Naive B cell (primary cell): ENCODE measurements around the gene REL. TPM values are rescaled to one million over a fixed set of nuclear protein-coding genes. Genes with fewer than 3 reads are reported as not detected.
"Not testable (repeated sequence)": the region's sequence is repeated elsewhere in the genome, so short reads cannot be mapped to it uniquely, and the experiment has no call there.

Source experiments
- ATAC-seq, 2 donors: fragments of 150-1000 bp; cut with Tn5 transposase; 2 replicates each; pipeline ENCODE4 v1.10.0; 2021; ENCODE audit warnings: low read depth in 2 of 2, mild to moderate bottlenecking in 2 of 2, moderate library complexity in 2 of 2
- DNase-seq: peaks from one replicate; pipeline ENCODE4 v3.0.0; 2022
- H3K27ac Mint-ChIP-seq, 6 donors: one replicate each; pipeline ENCODE4 v1.8.0; 2020 to 2022; ENCODE audit warnings: mild to moderate bottlenecking in 6 of 6, mixed read lengths in 6 of 6, moderate library complexity in 5 of 6, inconsistent platforms in 2 of 6
- H3K27me3 Mint-ChIP-seq, 3 donors: one replicate each; pipeline ENCODE4 v1.8.0; 2021 to 2022; ENCODE audit warnings: mixed read lengths in 3 of 3, mild to moderate bottlenecking in 1 of 3
- H3K36me3 Mint-ChIP-seq, 2 donors: one replicate each; pipeline ENCODE4 v1.8.0; 2020 to 2022; ENCODE audit warnings: mixed read lengths in 2 of 2, inconsistent platforms in 1 of 2, mild to moderate bottlenecking in 1 of 2
- H3K4me1 Mint-ChIP-seq, 3 donors: one replicate each; pipeline ENCODE4 v1.8.0; 2020 to 2022; ENCODE audit warnings: mixed read lengths in 3 of 3, inconsistent platforms in 1 of 3, mild to moderate bottlenecking in 1 of 3, moderate library complexity in 1 of 3
- H3K4me3 Mint-ChIP-seq, 8 donors: one replicate each; pipeline ENCODE4 v1.8.0; 2020 to 2022; ENCODE audit warnings: mild to moderate bottlenecking in 8 of 8, mixed read lengths in 8 of 8, moderate library complexity in 8 of 8, inconsistent platforms in 2 of 8
- H3K9me3 Mint-ChIP-seq, 7 donors: one replicate each; pipeline ENCODE4 v1.8.0; 2020 to 2022; ENCODE audit warnings: mixed read lengths in 7 of 7, mild to moderate bottlenecking in 5 of 7, inconsistent platforms in 2 of 7, moderate library complexity in 1 of 7
- polyA plus RNA-seq, 6 donors: library from polyadenylated mRNA; unstranded; fragments of 300-500 nt; fragmentation: Illumina TruSeq; gene quantifications; one replicate each; pipeline ENCODE4 v1.2.3, GENCODE V29; 2021; ENCODE audit warnings: low read depth in 6 of 6

Gene REL
- polyA plus RNA-seq, 6 donors from 2014 or later, result 30.1 to 125 (median 106) TPM

- ATAC-seq, result no peak
- no peaks in the 10 kb centered on the region for H3K27me3 Mint-ChIP-seq
Measured at GRCh38 chr2:60852282-60852860, 29.0 kb upstream of the REL start.

GRCh38 chr2:60853531-60853930, 27.8 kb upstream of the REL start:
- peak overlapping the region in 2 of 6 donors; percentile 28 to 82 for H3K27ac Mint-ChIP-seq
- H3K27me3 Mint-ChIP-seq, result no peaks in the 10 kb centered on the region
- ATAC-seq (no peak), DNase-seq (no peak)
- no peaks in the 10 kb centered on the region for H3K36me3 Mint-ChIP-seq
- peaks cover 0 to 2% (median 0%) of the 10 kb centered on the region in 7 donors for H3K9me3 Mint-ChIP-seq
- peak overlapping the region in 1 of 8 donors; percentile 0 for H3K4me3 Mint-ChIP-seq
- H3K4me1 Mint-ChIP-seq, result peaks cover 33 to 55% (median 36%) of the 10 kb centered on the region in 3 donors

More at GRCh38 chr2:60852282-60852860, 29.0 kb upstream of the REL start:
- no peak overlapping the region for H3K4me3 Mint-ChIP-seq
- no peaks in the 10 kb centered on the region for H3K36me3 Mint-ChIP-seq
- peak overlapping the region in 1 of 6 donors; percentile 42 for H3K27ac Mint-ChIP-seq
- DNase-seq, result no peak
- H3K9me3 Mint-ChIP-seq, result peaks cover 0 to 2% (median 0%) of the 10 kb centered on the region in 7 donors
- H3K4me1 Mint-ChIP-seq, result peaks cover 37 to 56% (median 37%) of the 10 kb centered on the region in 3 donors

- Mint-ChIP-seq H3K27ac (peak overlapping the region; percentile 12 to 86 (median 64)), H3K4me3 (no peak overlapping the region)
- DNase-seq, result no peak
Measured at GRCh38 chr2:60855989-60856669, 25.2 kb upstream of the REL start.

GRCh38 chr2:60857056-60857455, 24.3 kb upstream of the REL start:
- peak overlapping the region in 2 of 6 donors; percentile 18 to 30 for H3K27ac Mint-ChIP-seq
- ATAC-seq (no peak), DNase-seq (no peak)
- H3K27me3 Mint-ChIP-seq, result peaks cover 0 to 5% (median 0%) of the 10 kb centered on the region in 3 donors
- no peak overlapping the region for H3K4me3 Mint-ChIP-seq
- H3K36me3 Mint-ChIP-seq, result peaks cover 0 to 6% of the 10 kb centered on the region in 2 donors
- peaks cover 0 to 5% (median 0%) of the 10 kb centered on the region in 7 donors for H3K9me3 Mint-ChIP-seq
- H3K4me1 Mint-ChIP-seq, result peaks cover 35 to 60% (median 51%) of the 10 kb centered on the region in 3 donors

More at GRCh38 chr2:60855989-60856669, 25.2 kb upstream of the REL start:
- Mint-ChIP-seq H3K27me3 (no peaks in the 10 kb centered on the region), H3K4me1 (peaks cover 31 to 54% (median 44%) of the 10 kb centered on the region in 3 donors), H3K9me3 (peaks cover 0 to 1% (median 0%) of the 10 kb centered on the region in 7 donors), H3K36me3 (no peaks in the 10 kb centered on the region)
- ATAC-seq, result no peak

- DNase-seq (no peak), ATAC-seq (no peak)
- Mint-ChIP-seq H3K27ac (no peak overlapping the region), H3K4me3 (no peak overlapping the region), H3K9me3 (peaks cover 0 to 9% (median 3%) of the 10 kb centered on the region in 7 donors), H3K36me3 (peaks cover 0 to 7% of the 10 kb centered on the region in 2 donors), H3K4me1 (peaks cover 32 to 60% (median 51%) of the 10 kb centered on the region in 3 donors), H3K27me3 (peaks cover 0 to 5% (median 0%) of the 10 kb centered on the region in 3 donors)
Measured at GRCh38 chr2:60858897-60859311, 22.5 kb upstream of the REL start.

- no peak for DNase-seq
- H3K4me1 Mint-ChIP-seq, result peaks cover 22 to 53% (median 37%) of the 10 kb centered on the region in 3 donors
- peaks cover 0 to 8% of the 10 kb centered on the region in 2 donors for H3K36me3 Mint-ChIP-seq
- H3K27me3 Mint-ChIP-seq, result peaks cover 0 to 5% (median 0%) of the 10 kb centered on the region in 3 donors
- ATAC-seq, result no peak
- peaks cover under 1 to 23% (median 5%) of the 10 kb centered on the region in 7 donors for H3K9me3 Mint-ChIP-seq
- H3K27ac Mint-ChIP-seq, result peak overlapping the region in 2 of 6 donors; percentile 57 to 77
- H3K4me3 Mint-ChIP-seq, result peak overlapping the region in 2 of 8 donors; percentile 5 to 22
Measured at GRCh38 chr2:60861736-60862135, 19.6 kb upstream of the REL start.

- H3K27ac Mint-ChIP-seq, result peak overlapping the region in 4 of 6 donors; percentile 0 to 81 (median 70)
- ATAC-seq, result peak; percentile 63 to 72
- peaks cover 5 to 17% of the 10 kb centered on the region in 2 donors for H3K36me3 Mint-ChIP-seq
- peak overlapping the region in 2 of 8 donors; percentile 1 to 58 for H3K4me3 Mint-ChIP-seq
- DNase-seq, result no peak
- peaks cover 0 to 5% (median 0%) of the 10 kb centered on the region in 3 donors for H3K27me3 Mint-ChIP-seq
- peaks cover 4 to 29% (median 10%) of the 10 kb centered on the region in 7 donors for H3K9me3 Mint-ChIP-seq
- peaks cover 26 to 54% (median 43%) of the 10 kb centered on the region in 3 donors for H3K4me1 Mint-ChIP-seq
Measured at GRCh38 chr2:60862642-60863041, 18.7 kb upstream of the REL start.

GRCh38 chr2:60865361-60865760, 16.0 kb upstream of the REL start:
- Mint-ChIP-seq H3K4me3 (peak overlapping the region in 1 of 8 donors; percentile 25), H3K9me3 (peaks cover 8 to 35% (median 16%) of the 10 kb centered on the region in 7 donors), H3K27ac (peak overlapping the region in 5 of 6 donors; percentile 54 to 91 (median 74)), H3K4me1 (peaks cover 35 to 70% (median 52%) of the 10 kb centered on the region in 3 donors), H3K36me3 (peaks cover 5 to 23% of the 10 kb centered on the region in 2 donors)
- ATAC-seq, H3K27me3 Mint-ChIP-seq, DNase-seq: not testable (repeated sequence)

- Mint-ChIP-seq H3K27ac (peak overlapping the region; percentile 72 to 95 (median 92)), H3K9me3 (peaks cover 8 to 30% (median 16%) of the 10 kb centered on the region in 7 donors), H3K4me1 (peaks cover 31 to 67% (median 47%) of the 10 kb centered on the region in 3 donors), H3K27me3 (peaks cover 0 to under 1% (median 0%) of the 10 kb centered on the region in 3 donors), H3K36me3 (peaks cover 5 to 18% of the 10 kb centered on the region in 2 donors), H3K4me3 (peak overlapping the region in 6 of 8 donors; percentile 29 to 83 (median 70))
- ATAC-seq (no peak), DNase-seq (no peak)
Measured at GRCh38 chr2:60867007-60867406, 14.4 kb upstream of the REL start.

- ATAC-seq (peak; percentile 97 to 98), DNase-seq (peak; percentile 81)
- peaks cover 6 to 27% (median 16%) of the 10 kb centered on the region in 7 donors for H3K9me3 Mint-ChIP-seq
- H3K27me3 Mint-ChIP-seq, result no peaks in the 10 kb centered on the region
- peak overlapping the region; percentile 47 to 84 (median 77) for H3K4me3 Mint-ChIP-seq
- H3K27ac Mint-ChIP-seq, result peak overlapping the region; percentile 89 to 97 (median 93)
- peaks cover 34 to 67% (median 46%) of the 10 kb centered on the region in 3 donors for H3K4me1 Mint-ChIP-seq
- peaks cover 5 to 16% of the 10 kb centered on the region in 2 donors for H3K36me3 Mint-ChIP-seq
Measured at GRCh38 chr2:60867848-60868247, 13.5 kb upstream of the REL start.

GRCh38 chr2:60868589-60869273, 12.6 kb upstream of the REL start:
- Mint-ChIP-seq H3K27ac (peak overlapping the region; percentile 5 to 97 (median 90)), H3K9me3 (peaks cover 5 to 25% (median 16%) of the 10 kb centered on the region in 7 donors), H3K27me3 (no peaks in the 10 kb centered on the region), H3K4me1 (peaks cover 32 to 67% (median 45%) of the 10 kb centered on the region in 3 donors), H3K4me3 (peak overlapping the region in 6 of 8 donors; percentile 39 to 84 (median 72)), H3K36me3 (peaks cover 5 to 16% of the 10 kb centered on the region in 2 donors)
- no peak for ATAC-seq
- no peak for DNase-seq

GRCh38 chr2:60872510-60872928, 8.9 kb upstream of the REL start:
- H3K27ac Mint-ChIP-seq, result peak overlapping the region; percentile 36 to 96 (median 92)
- peak overlapping the region in 5 of 8 donors; percentile 16 to 85 (median 45) for H3K4me3 Mint-ChIP-seq
- no peak for ATAC-seq
- peaks cover 1 to 14% (median 9%) of the 10 kb centered on the region in 7 donors for H3K9me3 Mint-ChIP-seq
- peaks cover 33 to 58% (median 49%) of the 10 kb centered on the region in 3 donors for H3K4me1 Mint-ChIP-seq
- peaks cover 5 to 7% of the 10 kb centered on the region in 2 donors for H3K36me3 Mint-ChIP-seq
- H3K27me3 Mint-ChIP-seq, result no peaks in the 10 kb centered on the region
- DNase-seq, result no peak
